Thyroid gland (tissue), 4 donors: ENCODE data around the gene DOCK10. TPM values are rescaled to one million over a fixed set of nuclear protein-coding genes. Genes with fewer than 3 reads are reported as not detected.

Experiments used
- DNase-seq, 2 donors: peaks; one replicate each; pipeline ENCODE4 v3.0.0-alpha.2; 2019
- H3K27ac ChIP-seq, 3 donors: fragments of 200-600 bp; sonication (generic); 1 replicate in 2 of 3; 2 replicates in 1 of 3; pipeline ENCODE4 v1.5.1; 2016 to 2019; ENCODE audit warnings: mild to moderate bottlenecking in 1 of 3, moderate library complexity in 1 of 3
- H3K27me3 ChIP-seq: fragments of 200-600 bp; sonication (generic); one replicate; pipeline ENCODE4 v1.5.1; 2019
- H3K36me3 ChIP-seq, 2 donors: fragments of 200-600 bp; sonication (generic); one replicate each; pipeline ENCODE4 v1.5.1; 2016 to 2019
- H3K4me1 ChIP-seq, 2 donors: fragments of 200-600 bp; sonication (generic); one replicate each; pipeline ENCODE4 v1.5.1; 2017 to 2019
- H3K4me3 ChIP-seq, 3 donors: fragments of 200-600 bp; sonication (generic); replicated peaks in 1 of 3; 1 replicate in 2 of 3; 2 replicates in 1 of 3; pipeline ENCODE4 v1.5.1; 2016; ENCODE audit warnings: mild to moderate bottlenecking in 1 of 3
- H3K9me3 ChIP-seq: fragments of 200-600 bp; sonication (generic); one replicate; pipeline ENCODE4 v1.5.1; 2017
- CTCF ChIP-seq, 6 experiments: fragments of 200-600 bp in 3 of 6; fragments of 450-650 bp in 3 of 6; sonication (generic) in 3 of 6; IDR thresholded peaks; one replicate each; pipeline ENCODE4 v1.5.1; 2016 to 2019; ENCODE audit warnings: antibody characterized with exemption in 6 of 6, mild to moderate bottlenecking in 2 of 6, inconsistent platforms in 1 of 6, moderate library complexity in 1 of 6
- POLR2A ChIP-seq, 2 donors: fragments of 450-650 bp; IDR thresholded peaks; one replicate each; pipeline ENCODE4 v1.6.1; 2017; ENCODE audit warnings: antibody characterized with exemption in 2 of 2, mild to moderate bottlenecking in 2 of 2, moderate library complexity in 1 of 2
- WGBS, 2 donors: methylation state at CpG; one replicate each; pipeline ENCODE4 v1.1.5; 2017; 5-methylcytosine and 5-hydroxymethylcytosine counted together
- intact Hi-C: fragments of 100-400 bp; cut with DNase I; formaldehyde crosslinking; loops from one replicate; pipeline ENCODE4 v1.15.1; 2023
- total RNA-seq, 4 donors: library from RNA; depleted of rRNA; stranded (reverse); fragments of >200 nt; gene quantifications; one replicate each; pipeline ENCODE4 v1.2.3, GENCODE V29; 2016

The DOCK10 gene
- total RNA-seq, 4 donors from 2014 or later: 4.6 to 8.9 (median 7.1) TPM

- Histone ChIP-seq H3K27me3 (no peaks in the 10 kb centered on the region), H3K27ac (no peak overlapping the region), H3K36me3 (no peaks in the 10 kb centered on the region), H3K4me1 (peaks cover 2 to 5% of the 10 kb centered on the region in 2 donors), H3K9me3 (no peaks in the 10 kb centered on the region), H3K4me3 (no peak overlapping the region)
- TF ChIP-seq POLR2A (IDR thresholded peaks at IDR 0.05) (no peak), CTCF (IDR thresholded peaks at IDR 0.05) (no peak)
- DNase-seq: no peak
- WGBS, 2 donors: 95% methylated on average over 7 of the region's 7 CpGs
- intact Hi-C loops: no loop called here
Measured at GRCh38 chr2:224951723-224952481, 90.4 kb downstream of the DOCK10 start.

GRCh38 chr2:224948859-224949258 is 93.4 kb downstream of the DOCK10 start:
- TF ChIP-seq POLR2A (IDR thresholded peaks at IDR 0.05) (no peak), CTCF (IDR thresholded peaks at IDR 0.05) (no peak)
- no peak for DNase-seq
- 77 to 81% methylated on average over 4 of the region's 4 CpGs for WGBS, 2 donors
- Histone ChIP-seq H3K27ac (no peak overlapping the region), H3K4me1 (no peaks in the 10 kb centered on the region), H3K4me3 (no peak overlapping the region), H3K9me3 (no peaks in the 10 kb centered on the region), H3K27me3 (no peaks in the 10 kb centered on the region), H3K36me3 (no peaks in the 10 kb centered on the region)
- intact Hi-C loops: no loop called here

GRCh38 chr2:224948005-224948404 is 94.3 kb downstream of the DOCK10 start:
- intact Hi-C loops: no loop called here
- no peak overlapping the region for H3K27ac ChIP-seq
- H3K4me3 ChIP-seq: no peak overlapping the region
- TF ChIP-seq CTCF (IDR thresholded peaks at IDR 0.05) (no peak), POLR2A (IDR thresholded peaks at IDR 0.05) (no peak)
- no peaks in the 10 kb centered on the region for H3K27me3 ChIP-seq
- H3K4me1 ChIP-seq: no peaks in the 10 kb centered on the region
- H3K36me3 ChIP-seq: no peaks in the 10 kb centered on the region
- H3K9me3 ChIP-seq: no peaks in the 10 kb centered on the region
- DNase-seq: no peak

- H3K36me3 ChIP-seq: no peaks in the 10 kb centered on the region
- H3K4me1 ChIP-seq: no peaks in the 10 kb centered on the region
- 81 to 83% methylated on average over 4 of the region's 4 CpGs for WGBS, 2 donors
- no peaks in the 10 kb centered on the region for H3K9me3 ChIP-seq
- DNase-seq: no peak
- TF ChIP-seq POLR2A (IDR thresholded peaks at IDR 0.05) (no peak), CTCF (IDR thresholded peaks at IDR 0.05) (no peak)
- no peaks in the 10 kb centered on the region for H3K27me3 ChIP-seq
- no peak overlapping the region for H3K27ac ChIP-seq
- intact Hi-C loops: no loop called here
- H3K4me3 ChIP-seq: no peak overlapping the region
Measured at GRCh38 chr2:224947566-224947965, 94.7 kb downstream of the DOCK10 start.

GRCh38 chr2:224946895-224947294 is 95.4 kb downstream of the DOCK10 start:
- H3K9me3 ChIP-seq: no peaks in the 10 kb centered on the region
- TF ChIP-seq POLR2A (IDR thresholded peaks at IDR 0.05) (no peak), CTCF (IDR thresholded peaks at IDR 0.05) (no peak)
- H3K27ac ChIP-seq: no peak overlapping the region
- no peak overlapping the region for H3K4me3 ChIP-seq
- H3K4me1 ChIP-seq: no peaks in the 10 kb centered on the region
- WGBS, 2 donors: 76 to 82% methylated on average over 7 of the region's 7 CpGs
- no peak for DNase-seq
- H3K36me3 ChIP-seq: no peaks in the 10 kb centered on the region
- no peaks in the 10 kb centered on the region for H3K27me3 ChIP-seq
- intact Hi-C loops: no loop called here
